ENCODE measurements around the gene ASL.

Gene ASL

DNA sequence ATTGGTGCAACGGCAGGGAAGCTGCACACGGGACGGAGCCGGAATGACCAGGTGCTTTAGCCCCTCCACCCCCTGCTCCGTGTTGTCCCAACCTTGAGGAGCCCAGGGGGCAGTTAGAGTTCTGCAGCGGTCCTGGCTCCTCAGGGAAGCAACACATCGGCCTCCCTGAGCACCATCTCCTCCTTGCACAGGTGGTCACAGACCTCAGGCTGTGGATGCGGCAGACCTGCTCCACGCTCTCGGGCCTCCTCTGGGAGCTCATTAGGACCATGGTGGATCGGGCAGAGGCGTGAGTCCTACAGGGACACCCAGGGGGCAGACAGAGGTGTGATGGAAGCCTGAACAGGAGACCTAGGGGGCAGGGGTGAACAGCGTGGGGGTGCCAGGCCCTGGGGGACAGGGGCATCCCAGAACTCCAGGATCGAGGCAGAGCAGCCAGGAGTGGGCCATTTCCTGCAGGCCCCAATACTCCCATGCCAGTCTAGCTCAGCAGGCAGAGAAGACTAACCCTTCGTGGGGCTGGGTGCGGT, 7.3 kb downstream of the ASL start:
- TF ChIP-seq CTCF (IDR thresholded peaks at IDR 0.05) (no peak), ZFX (IDR thresholded peaks at IDR 0.05; ENCODE audit: borderline replicate concordance) (no peak)
- H3K27ac ChIP-seq: no peak overlapping the region

- TF ChIP-seq CTCF (IDR thresholded peaks at IDR 0.05): no peak
- no peak for TF ChIP-seq ZFX (IDR thresholded peaks at IDR 0.05; ENCODE audit: borderline replicate concordance)
- H3K27ac ChIP-seq: no peak overlapping the region
Measured at GRCh38 chr7:66083677-66084076, 8.1 kb downstream of the ASL start.

DNA sequence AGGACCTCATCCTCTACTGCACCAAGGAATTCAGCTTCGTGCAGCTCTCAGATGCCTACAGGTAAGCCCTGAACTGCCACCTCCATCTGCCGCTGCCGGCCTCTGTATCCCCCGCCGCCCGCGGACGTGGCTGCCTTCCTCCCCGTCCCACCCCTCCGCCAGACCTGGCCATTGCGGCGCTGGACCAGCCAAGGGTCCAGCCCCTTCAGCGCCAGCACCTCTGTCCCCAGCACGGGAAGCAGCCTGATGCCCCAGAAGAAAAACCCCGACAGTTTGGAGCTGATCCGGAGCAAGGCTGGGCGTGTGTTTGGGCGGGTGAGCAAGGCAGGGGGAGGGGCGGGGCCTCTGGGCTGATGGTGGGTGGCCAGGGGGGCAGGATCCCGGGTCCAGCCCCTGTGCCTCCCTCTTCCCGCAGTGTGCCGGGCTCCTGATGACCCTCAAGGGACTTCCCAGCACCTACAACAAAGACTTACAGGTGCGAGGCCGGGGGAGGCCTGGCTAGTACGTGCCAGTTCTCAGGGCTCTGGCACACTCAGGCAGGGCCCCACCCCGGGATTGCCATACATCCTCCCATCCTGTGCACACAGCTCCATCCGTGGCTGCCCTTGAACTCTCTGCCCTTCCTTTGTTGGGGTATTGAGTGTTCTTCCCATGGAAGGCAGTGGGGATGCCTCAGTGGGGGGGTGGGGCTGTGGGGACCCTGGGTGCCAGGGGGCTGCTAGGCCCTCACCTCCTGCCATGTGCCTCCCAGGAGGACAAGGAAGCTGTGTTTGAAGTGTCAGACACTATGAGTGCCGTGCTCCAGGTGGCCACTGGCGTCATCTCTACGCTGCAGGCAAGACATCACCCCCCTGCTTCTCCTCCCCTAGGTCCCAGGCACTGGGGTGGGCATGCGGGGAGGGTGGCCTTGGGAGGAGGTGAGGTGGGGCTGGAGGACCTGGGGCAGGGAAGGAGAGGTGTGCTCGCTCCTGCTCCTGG, 13.5 kb downstream of the ASL start:
- no peak overlapping the region for H3K27ac ChIP-seq
- TF ChIP-seq CTCF (IDR thresholded peaks at IDR 0.05) (no peak), ZFX (IDR thresholded peaks at IDR 0.05; ENCODE audit: borderline replicate concordance) (no peak)

DNA sequence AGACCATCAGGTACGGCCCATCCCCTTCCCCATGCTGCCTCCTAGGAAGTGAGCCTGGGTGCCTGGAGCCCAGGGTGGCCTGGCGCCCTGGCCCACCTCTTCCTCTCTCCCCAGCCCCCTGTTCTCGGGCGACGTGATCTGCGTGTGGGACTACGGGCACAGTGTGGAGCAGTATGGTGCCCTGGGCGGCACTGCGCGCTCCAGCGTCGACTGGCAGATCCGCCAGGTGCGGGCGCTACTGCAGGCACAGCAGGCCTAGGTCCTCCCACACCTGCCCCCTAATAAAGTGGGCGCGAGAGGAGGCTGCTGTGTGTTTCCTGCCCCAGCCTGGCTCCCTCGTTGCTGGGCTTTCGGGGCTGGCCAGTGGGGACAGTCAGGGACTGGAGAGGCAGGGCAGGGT, 17.0 kb downstream of the ASL start:
- TF ChIP-seq ZFX (IDR thresholded peaks at IDR 0.05; ENCODE audit: borderline replicate concordance) (no peak), CTCF (IDR thresholded peaks at IDR 0.05) (no peak)
- H3K27ac ChIP-seq: no peak overlapping the region; the same call in 1 of the 2 replicates

GRCh38 chr7:66095010-66095409, 19.4 kb downstream of the ASL start:
- TF ChIP-seq CTCF (IDR thresholded peaks at IDR 0.05) (no peak), ZFX (IDR thresholded peaks at IDR 0.05; ENCODE audit: borderline replicate concordance) (no peak)
- H3K27ac ChIP-seq: peak overlapping the region; percentile 62; the same call in 1 of the 2 replicates

- peak overlapping the region; percentile 100 for H3K27ac ChIP-seq
- TF ChIP-seq CTCF (IDR thresholded peaks at IDR 0.05) (no peak), ZFX (IDR thresholded peaks at IDR 0.05; ENCODE audit: borderline replicate concordance) (no peak)
Measured at GRCh38 chr7:66099232-66099550, 23.6 kb downstream of the ASL start.
